ENCODE measurements around the gene TRAF3IP1. TPM values are rescaled to one million over a fixed set of nuclear protein-coding genes. Genes with fewer than 3 reads are reported as not detected.

TRAF3IP1 gene
- total RNA-seq, 1 donor from 2014 or later: 20.8 TPM

DNA sequence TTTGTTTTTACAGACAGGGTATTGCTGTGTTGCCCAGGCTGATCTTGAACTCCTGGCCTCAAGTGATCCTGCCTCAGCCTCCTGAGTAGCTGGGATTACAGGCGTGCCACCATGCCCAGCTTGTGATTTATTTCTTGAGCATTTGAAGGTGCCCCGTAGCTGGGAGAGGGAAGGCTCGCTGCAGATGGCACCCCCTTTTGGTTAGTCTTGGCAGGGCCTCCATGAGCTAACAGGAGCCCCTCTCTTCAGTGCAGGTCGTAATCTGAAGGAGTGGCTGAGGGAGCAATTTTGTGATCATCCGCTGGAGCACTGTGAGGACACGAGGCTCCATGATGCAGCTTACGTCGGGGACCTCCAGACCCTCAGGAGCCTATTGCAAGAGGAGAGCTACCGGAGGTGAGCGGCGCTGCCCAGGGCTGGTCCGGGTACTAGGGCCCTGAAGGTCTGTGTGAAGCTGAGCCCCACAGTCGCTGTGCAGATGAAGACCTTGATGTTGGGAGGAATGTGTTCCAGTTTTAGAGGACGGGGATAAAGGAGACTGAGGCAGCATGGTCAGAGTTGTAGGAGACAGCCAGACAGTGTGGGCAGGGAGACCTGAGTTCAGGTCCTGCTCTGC lies 113.1 kb downstream of the TRAF3IP1 start:
- TF ChIP-seq CTCF (IDR thresholded peaks at IDR 0.05): no peak
- DNase-seq: no peak
- no peaks in the 10 kb centered on the region for H3K9me3 ChIP-seq
- H3K4me3 ChIP-seq: no peak overlapping the region
- H3K27ac ChIP-seq: no peak overlapping the region
- no peak for ATAC-seq
- peaks cover 6% of the 10 kb centered on the region for H3K4me1 ChIP-seq
- no peaks in the 10 kb centered on the region for H3K27me3 ChIP-seq
- intact Hi-C loops (cut with DNase I): no loop called here
- H3K36me3 ChIP-seq: peaks cover 38% of the 10 kb centered on the region

GRCh38 chr2:238433941-238434845 lies 113.9 kb downstream of the TRAF3IP1 start:
- Histone ChIP-seq H3K4me3 (no peak overlapping the region), H3K27me3 (no peaks in the 10 kb centered on the region), H3K4me1 (peaks cover 7% of the 10 kb centered on the region), H3K27ac (no peak overlapping the region), H3K36me3 (peaks cover 38% of the 10 kb centered on the region), H3K9me3 (no peaks in the 10 kb centered on the region)
- DNase-seq (no peak), ATAC-seq (no peak)
- intact Hi-C loops (cut with DNase I): no loop called here
- no peak for TF ChIP-seq CTCF (IDR thresholded peaks at IDR 0.05)

- Histone ChIP-seq H3K4me1 (peaks cover 7% of the 10 kb centered on the region), H3K9me3 (no peaks in the 10 kb centered on the region), H3K4me3 (no peak overlapping the region), H3K36me3 (peaks cover 43% of the 10 kb centered on the region), H3K27me3 (no peaks in the 10 kb centered on the region), H3K27ac (no peak overlapping the region)
- ATAC-seq (peak; percentile 14), DNase-seq (no peak)
- no peak for TF ChIP-seq CTCF (IDR thresholded peaks at IDR 0.05)
- intact Hi-C loops (cut with DNase I): no loop called here
These were observed 114.8 kb downstream of the TRAF3IP1 start for GRCh38 chr2:238434846-238435751.

GRCh38 chr2:238435752-238436096 lies 115.4 kb downstream of the TRAF3IP1 start:
- no peak for TF ChIP-seq CTCF (IDR thresholded peaks at IDR 0.05)
- no peak overlapping the region for H3K27ac ChIP-seq
- no peak for ATAC-seq
- peaks cover 43% of the 10 kb centered on the region for H3K36me3 ChIP-seq
- no peak for DNase-seq
- H3K9me3 ChIP-seq: no peaks in the 10 kb centered on the region
- no peaks in the 10 kb centered on the region for H3K27me3 ChIP-seq
- intact Hi-C loops (cut with DNase I): no loop called here
- H3K4me3 ChIP-seq: no peak overlapping the region
- peaks cover 7% of the 10 kb centered on the region for H3K4me1 ChIP-seq

Measured in upper lobe of right lung (tissue), 1 donor.